AG09309 (cell line): ENCODE data around the gene METTL13.

ENCODE experiments used
- DNase-seq: peaks from one replicate; pipeline ENCODE4 v3.0.0-alpha.2; 2010; ENCODE audit warnings: low read depth
- H3K4me3 ChIP-seq: 2 replicates; pipeline ENCODE4 v1.5.1; 2011; ENCODE audit warnings: mild to moderate bottlenecking, low read depth, low read length, moderate library complexity; ENCODE audit not compliant: control insufficient read depth
- TF ChIP-seq, protein P1 (sequence below): IDR thresholded peaks from 2 replicates; pipeline ENCODE4 v1.5.1; 2011; ENCODE audit warnings: mild to moderate bottlenecking, low read depth, low read length, inconsistent platforms; ENCODE audit not compliant: insufficient read depth, control insufficient read depth; ENCODE audit errors: missing control alignments

Gene METTL13, protein sequence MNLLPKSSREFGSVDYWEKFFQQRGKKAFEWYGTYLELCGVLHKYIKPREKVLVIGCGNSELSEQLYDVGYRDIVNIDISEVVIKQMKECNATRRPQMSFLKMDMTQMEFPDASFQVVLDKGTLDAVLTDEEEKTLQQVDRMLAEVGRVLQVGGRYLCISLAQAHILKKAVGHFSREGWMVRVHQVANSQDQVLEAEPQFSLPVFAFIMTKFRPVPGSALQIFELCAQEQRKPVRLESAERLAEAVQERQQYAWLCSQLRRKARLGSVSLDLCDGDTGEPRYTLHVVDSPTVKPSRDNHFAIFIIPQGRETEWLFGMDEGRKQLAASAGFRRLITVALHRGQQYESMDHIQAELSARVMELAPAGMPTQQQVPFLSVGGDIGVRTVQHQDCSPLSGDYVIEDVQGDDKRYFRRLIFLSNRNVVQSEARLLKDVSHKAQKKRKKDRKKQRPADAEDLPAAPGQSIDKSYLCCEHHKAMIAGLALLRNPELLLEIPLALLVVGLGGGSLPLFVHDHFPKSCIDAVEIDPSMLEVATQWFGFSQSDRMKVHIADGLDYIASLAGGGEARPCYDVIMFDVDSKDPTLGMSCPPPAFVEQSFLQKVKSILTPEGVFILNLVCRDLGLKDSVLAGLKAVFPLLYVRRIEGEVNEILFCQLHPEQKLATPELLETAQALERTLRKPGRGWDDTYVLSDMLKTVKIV

DNA sequence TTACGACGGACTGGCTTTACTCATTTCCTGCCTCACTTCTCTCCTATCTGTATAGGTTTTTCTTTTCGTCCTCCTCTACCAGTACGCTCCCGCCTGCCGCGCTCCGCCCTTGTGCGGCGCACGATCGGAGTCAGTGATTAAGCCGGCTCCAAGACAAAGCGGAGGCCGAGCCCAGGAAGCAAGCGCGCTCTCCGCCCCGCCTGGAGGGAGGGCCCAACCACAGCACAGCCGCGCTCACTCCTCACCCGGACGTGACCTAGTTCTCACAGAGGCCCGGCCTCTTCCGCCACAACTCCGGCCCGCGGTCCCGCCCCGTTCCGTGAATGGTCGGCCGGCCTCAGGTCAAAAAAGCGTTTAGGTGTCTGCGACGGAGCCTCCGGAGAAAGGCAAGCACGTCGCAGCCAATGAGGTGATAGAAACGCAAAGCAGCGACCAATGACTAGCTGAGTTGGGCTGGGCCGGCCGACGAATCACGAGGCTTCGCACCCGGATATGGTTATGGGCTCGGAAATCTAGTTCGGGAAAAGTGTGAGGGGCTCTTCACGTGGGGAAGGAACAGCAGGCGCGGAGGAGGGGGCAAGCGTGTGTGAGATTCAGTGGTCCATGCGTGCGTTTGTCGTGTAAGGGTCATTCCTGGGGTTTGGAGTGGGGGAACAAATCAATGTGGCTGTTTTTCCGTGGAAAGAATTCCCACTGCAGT, at the start of gene METTL13:
METTL13 (plus strand) TSS at position 485 of the 700 bp plus-strand sequence. CDS start 308 bp downstream, outside the sequence.
- peak; percentile 95 for DNase-seq
- H3K4me3 ChIP-seq = peak within 1 kb of the TSS; percentile 77
- TF ChIP-seq, protein P1, sequence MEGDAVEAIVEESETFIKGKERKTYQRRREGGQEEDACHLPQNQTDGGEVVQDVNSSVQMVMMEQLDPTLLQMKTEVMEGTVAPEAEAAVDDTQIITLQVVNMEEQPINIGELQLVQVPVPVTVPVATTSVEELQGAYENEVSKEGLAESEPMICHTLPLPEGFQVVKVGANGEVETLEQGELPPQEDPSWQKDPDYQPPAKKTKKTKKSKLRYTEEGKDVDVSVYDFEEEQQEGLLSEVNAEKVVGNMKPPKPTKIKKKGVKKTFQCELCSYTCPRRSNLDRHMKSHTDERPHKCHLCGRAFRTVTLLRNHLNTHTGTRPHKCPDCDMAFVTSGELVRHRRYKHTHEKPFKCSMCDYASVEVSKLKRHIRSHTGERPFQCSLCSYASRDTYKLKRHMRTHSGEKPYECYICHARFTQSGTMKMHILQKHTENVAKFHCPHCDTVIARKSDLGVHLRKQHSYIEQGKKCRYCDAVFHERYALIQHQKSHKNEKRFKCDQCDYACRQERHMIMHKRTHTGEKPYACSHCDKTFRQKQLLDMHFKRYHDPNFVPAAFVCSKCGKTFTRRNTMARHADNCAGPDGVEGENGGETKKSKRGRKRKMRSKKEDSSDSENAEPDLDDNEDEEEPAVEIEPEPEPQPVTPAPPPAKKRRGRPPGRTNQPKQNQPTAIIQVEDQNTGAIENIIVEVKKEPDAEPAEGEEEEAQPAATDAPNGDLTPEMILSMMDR = no peak

DNA sequence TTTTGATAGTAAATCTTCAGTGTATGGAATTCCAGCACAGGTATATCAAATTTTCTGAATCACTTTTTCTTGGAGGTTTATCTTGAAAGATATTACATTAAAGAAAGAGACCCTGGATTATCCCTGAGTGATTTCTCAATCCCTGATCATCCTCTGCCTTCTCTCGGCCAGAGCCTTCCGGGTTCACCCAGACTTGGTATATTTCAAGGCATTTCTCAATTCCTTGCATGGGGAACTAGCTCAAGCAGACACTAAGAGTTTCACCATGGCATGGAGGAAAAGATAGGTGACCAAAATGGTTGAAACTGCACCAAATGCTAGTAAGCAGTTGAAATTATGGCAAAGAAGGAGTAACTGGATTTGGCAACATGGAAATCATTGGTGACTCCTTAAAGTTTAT, 45.3 kb upstream of the METTL13 start:
- DNase-seq = no peak
- H3K4me3 ChIP-seq = no peak overlapping the region
- TF ChIP-seq, protein P1 = no peak

DNA sequence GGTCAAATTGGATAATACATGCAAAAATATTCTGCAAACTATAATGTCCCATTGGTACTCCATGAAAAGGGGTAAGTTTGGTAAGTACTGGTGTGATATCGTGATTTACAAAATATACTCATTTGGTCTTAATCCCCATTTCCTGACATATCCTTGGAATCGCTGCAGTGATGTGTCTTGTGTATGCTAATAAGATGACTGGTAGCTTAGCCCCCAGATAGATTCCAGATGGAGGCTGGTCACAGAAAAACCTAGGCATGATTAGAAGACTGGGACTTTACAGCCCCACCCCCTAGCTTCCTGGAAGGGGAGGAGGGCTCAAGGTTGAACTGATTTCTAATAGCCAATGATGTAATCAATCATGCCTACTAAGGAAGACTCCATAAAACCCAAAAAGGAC, 42.5 kb upstream of the METTL13 start:
- DNase-seq = no peak
- H3K4me3 ChIP-seq = no peak overlapping the region
- TF ChIP-seq, protein P1 = no peak

DNA sequence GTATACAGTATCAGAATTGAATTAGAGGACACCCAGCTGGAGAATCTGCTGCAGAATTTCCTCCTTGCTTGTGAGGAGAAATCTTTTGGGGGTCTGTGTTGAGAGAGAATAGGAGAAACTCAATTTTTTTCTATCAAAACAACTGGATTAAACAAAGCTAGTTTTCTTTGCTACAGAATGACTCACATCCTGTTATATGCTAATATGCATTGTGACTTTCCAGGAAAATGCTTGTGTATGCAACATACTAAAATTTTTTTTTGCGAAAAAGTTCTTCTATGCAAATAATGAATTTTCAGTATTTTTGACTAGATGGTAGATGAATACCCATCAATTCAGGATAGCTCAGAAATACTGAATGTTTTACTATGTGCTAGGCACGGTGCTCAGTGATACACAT, 41.8 kb upstream of the METTL13 start:
- DNase-seq = no peak

DNA sequence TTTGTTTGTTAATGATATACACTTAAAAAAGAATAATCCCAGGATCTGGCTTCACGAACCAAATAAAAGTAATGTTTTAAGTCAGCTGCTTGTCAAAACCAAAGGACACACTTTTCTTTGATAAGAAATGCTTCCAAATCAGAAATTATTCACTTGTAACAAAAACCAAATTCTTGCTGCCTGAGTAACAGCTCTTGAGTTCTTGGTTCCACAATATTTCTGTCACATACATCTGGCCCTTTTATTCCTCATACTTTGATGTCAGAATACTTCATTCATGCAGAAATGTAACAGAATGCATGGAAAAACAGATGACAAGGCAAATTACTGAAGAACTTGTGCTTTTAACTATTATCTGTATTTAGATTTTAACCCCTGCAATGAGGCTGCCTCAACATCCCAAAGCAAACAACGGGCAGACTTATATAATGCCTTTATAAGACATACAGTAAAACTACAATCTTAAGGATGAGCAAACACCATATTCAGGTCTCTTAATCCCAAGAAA, 41.0 kb upstream of the METTL13 start:
- no peak for DNase-seq
- no peak overlapping the region; the same call in 1 of the 2 replicates for H3K4me3 ChIP-seq
- TF ChIP-seq, protein P1 = no peak

More for the DNA sequence above, 41.8 kb upstream of the METTL13 start:
- TF ChIP-seq, protein P1 = no peak
- no peak overlapping the region for H3K4me3 ChIP-seq
